SH-SY5Y (cell line): ENCODE results near the gene ABCB1.

Experiments used
- GATA2 ChIP-seq: IDR thresholded peaks from 2 replicates; pipeline ENCODE4 v1.6.1; 2011; ENCODE audit warnings: mild to moderate bottlenecking, low read depth, low read length
- GATA3 ChIP-seq: IDR thresholded peaks from 2 replicates; pipeline ENCODE4 v1.6.1; 2011; ENCODE audit warnings: low read depth, mild to moderate bottlenecking, low read length, moderate library complexity

Gene ABCB1

GRCh38 chr7:87552351-87552900, 48.3 kb downstream of the ABCB1 start:
- TF ChIP-seq GATA2, result no peak
- no peak for TF ChIP-seq GATA3

- TF ChIP-seq GATA2, result no peak
- TF ChIP-seq GATA3, result no peak
Observed at GRCh38 chr7:87548123-87548919, 52.4 kb downstream of the ABCB1 start.

GRCh38 chr7:87545760-87546159, 54.9 kb downstream of the ABCB1 start:
- no peak for TF ChIP-seq GATA2
- no peak for TF ChIP-seq GATA3

- no peak for TF ChIP-seq GATA3
Observed at GRCh38 chr7:87543623-87544022, 57.1 kb downstream of the ABCB1 start.

GRCh38 chr7:87541648-87542047, 59.0 kb downstream of the ABCB1 start:
- TF ChIP-seq GATA2, result no peak
- TF ChIP-seq GATA3, result no peak

- TF ChIP-seq GATA3 (no peak), GATA2 (no peak)
Observed at GRCh38 chr7:87538052-87538451, 62.6 kb downstream of the ABCB1 start.

- no peak for TF ChIP-seq GATA3
- TF ChIP-seq GATA2, result no peak
Observed at GRCh38 chr7:87534072-87534471, 66.6 kb downstream of the ABCB1 start.

- TF ChIP-seq GATA2 (no peak), GATA3 (no peak)
Observed at GRCh38 chr7:87530126-87530525, 70.6 kb downstream of the ABCB1 start.

- TF ChIP-seq GATA2 (no peak), GATA3 (no peak)
Observed at GRCh38 chr7:87528730-87529129, 72.0 kb downstream of the ABCB1 start.

- TF ChIP-seq GATA3 (no peak), GATA2 (no peak)
Observed at GRCh38 chr7:87518735-87519134, 81.9 kb downstream of the ABCB1 start.

- no peak for TF ChIP-seq GATA3
- TF ChIP-seq GATA2, result no peak
Observed at GRCh38 chr7:87517891-87518290, 82.8 kb downstream of the ABCB1 start.

- TF ChIP-seq GATA2 (no peak), GATA3 (no peak)
Observed at GRCh38 chr7:87517136-87517815, 83.4 kb downstream of the ABCB1 start.

- TF ChIP-seq GATA3 (no peak), GATA2 (no peak)
Observed at GRCh38 chr7:87513735-87514335, 86.8 kb downstream of the ABCB1 start.

- TF ChIP-seq GATA2 (no peak), GATA3 (no peak)
Observed at GRCh38 chr7:87512906-87513305, 87.8 kb downstream of the ABCB1 start.
